Head of caudate nucleus (tissue), 42 donors: ENCODE results near the gene AKAP12.
"Not testable (repeated sequence)": the region's sequence is repeated elsewhere in the genome, so short reads cannot be mapped to it uniquely, and the experiment has no call there.

Experiments
- DNase-seq, 42 donors: peaks; one replicate each; pipeline versions ENCODE4 v3.0.0 to v3.0.0-alpha.2; 2020 to 2021; ENCODE audit warnings: mixed read lengths in 7 of 42
- intact Hi-C: fragments of 100-400 bp; cut with DNase I; formaldehyde crosslinking; loops from one replicate; pipeline ENCODE4 v1.15.0; 2022

The AKAP12 gene

GRCh38 chr6:151359486-151359885 lies 119.7 kb downstream of the AKAP12 start:
- no peak for DNase-seq
- intact Hi-C loops = no loop called here

GRCh38 chr6:151365233-151365632 lies 125.5 kb downstream of the AKAP12 start:
- intact Hi-C loops = no loop called here
- DNase-seq = no peak

- intact Hi-C loops = no loop called here
- DNase-seq = no peak
These were observed 130.8 kb downstream of the AKAP12 start for GRCh38 chr6:151370509-151371078.

GRCh38 chr6:151372164-151372563 lies 132.4 kb downstream of the AKAP12 start:
- no peak for DNase-seq
- intact Hi-C loops = no loop called here

- intact Hi-C loops = no loop called here
- no peak for DNase-seq
These were observed 134.4 kb downstream of the AKAP12 start for GRCh38 chr6:151374036-151374683.

- intact Hi-C loops = no loop called here
- DNase-seq = no peak
These were observed 136.1 kb downstream of the AKAP12 start for GRCh38 chr6:151375833-151376232.

GRCh38 chr6:151376440-151376839 lies 136.7 kb downstream of the AKAP12 start:
- intact Hi-C loops = no loop called here

GRCh38 chr6:151377095-151377494 lies 137.3 kb downstream of the AKAP12 start:
- intact Hi-C loops = no loop called here
- no peak for DNase-seq

More at GRCh38 chr6:151376440-151376839, 136.7 kb downstream of the AKAP12 start:
- no peak for DNase-seq

- intact Hi-C loops = no loop called here
- peak in 6 of 42 donors; percentile 7 to 47 (median 22) for DNase-seq
These were observed 140.4 kb downstream of the AKAP12 start for GRCh38 chr6:151379933-151380847.

- DNase-seq = no peak
These were observed 141.1 kb downstream of the AKAP12 start for GRCh38 chr6:151380848-151381205.

GRCh38 chr6:151381722-151382121 lies 142.0 kb downstream of the AKAP12 start:
- DNase-seq = no peak
- intact Hi-C loops = no loop called here

More at GRCh38 chr6:151380848-151381205, 141.1 kb downstream of the AKAP12 start:
- intact Hi-C loops = no loop called here

- intact Hi-C loops, DNase-seq: not testable (repeated sequence)
These were observed 142.9 kb downstream of the AKAP12 start for GRCh38 chr6:151382631-151383030.

- no peak for DNase-seq
- intact Hi-C loops = no loop called here
These were observed 144.4 kb downstream of the AKAP12 start for GRCh38 chr6:151384151-151384550.

GRCh38 chr6:151385177-151385576 lies 145.4 kb downstream of the AKAP12 start:
- DNase-seq = no peak
- intact Hi-C loops = no loop called here

GRCh38 chr6:151387175-151387970 lies 147.6 kb downstream of the AKAP12 start:
- intact Hi-C loops = no loop called here
- DNase-seq = no peak

GRCh38 chr6:151388236-151388635 lies 148.5 kb downstream of the AKAP12 start:
- DNase-seq = no peak
- intact Hi-C loops = no loop called here

- DNase-seq = peak in 2 of 42 donors; percentile 17 to 49
- intact Hi-C loops = no loop called here
These were observed 149.3 kb downstream of the AKAP12 start for GRCh38 chr6:151388997-151389617.

GRCh38 chr6:151389618-151390275 lies 150.0 kb downstream of the AKAP12 start:
- peak; percentile 34 to 80 (median 60) for DNase-seq
- intact Hi-C loops = loop anchor here (5.0 kb wide), 1 partner anchor 63 kb away; the partner anchor contains the start of gene RMND1
